NB4 (cell line): ENCODE results near the gene FAM107B.
A peak's percentile ranks its signal among the peaks of the same experiment; 100 is the strongest.

ENCODE experiments used
- DNase-seq: peaks from one replicate; pipeline ENCODE4 v3.0.0; 2010; ENCODE audit warnings: low read depth
- H3K4me3 ChIP-seq: one replicate; pipeline ENCODE4 v1.5.1; 2011; ENCODE audit warnings: mild to moderate bottlenecking, low read depth, low read length, moderate library complexity
- CTCF ChIP-seq: IDR thresholded peaks from one replicate; pipeline ENCODE4 v1.5.1; 2012; ENCODE audit warnings: low read depth, low read length
- MAX ChIP-seq: IDR thresholded peaks from 2 replicates; pipeline ENCODE4 v1.6.1; 2011; ENCODE audit warnings: low read depth, low read length
- MYC ChIP-seq: IDR thresholded peaks from 2 replicates; pipeline ENCODE4 v1.6.1; 2011; ENCODE audit warnings: low read depth, low read length
- POLR2A ChIP-seq: IDR thresholded peaks from 2 replicates; pipeline ENCODE4 v1.6.1; 2011; ENCODE audit warnings: mild to moderate bottlenecking; ENCODE audit not compliant: insufficient read length; ENCODE audit errors: extremely low read depth

The FAM107B gene

GRCh38 chr10:14583967-14584366, 190.7 kb downstream of the FAM107B start:
- TF ChIP-seq MYC: no peak
- no peak for TF ChIP-seq CTCF
- no peak for DNase-seq
- H3K4me3 ChIP-seq: no peak overlapping the region

GRCh38 chr10:14583252-14583651, 191.4 kb downstream of the FAM107B start:
- no peak for DNase-seq
- no peak overlapping the region for H3K4me3 ChIP-seq
- TF ChIP-seq MYC (no peak), CTCF (no peak), MAX (no peak)

GRCh38 chr10:14581553-14582321, 193.0 kb downstream of the FAM107B start:
- TF ChIP-seq MYC: no peak
- TF ChIP-seq POLR2A: no peak
- TF ChIP-seq MAX: no peak
- TF ChIP-seq CTCF: no peak
- no peak for DNase-seq

GRCh38 chr10:14580671-14581332, 193.9 kb downstream of the FAM107B start:
- no peak overlapping the region for H3K4me3 ChIP-seq

More at GRCh38 chr10:14581553-14582321, 193.0 kb downstream of the FAM107B start:
- H3K4me3 ChIP-seq: no peak overlapping the region

GRCh38 chr10:14579405-14579804, 195.3 kb downstream of the FAM107B start:
- no peak overlapping the region for H3K4me3 ChIP-seq
- TF ChIP-seq MYC (no peak), CTCF (no peak), POLR2A (no peak), MAX (no peak)
- DNase-seq: peak; percentile 62

More at GRCh38 chr10:14580671-14581332, 193.9 kb downstream of the FAM107B start:
- TF ChIP-seq MAX: no peak
- no peak for TF ChIP-seq MYC
- TF ChIP-seq POLR2A: no peak
- no peak for TF ChIP-seq CTCF
- no peak for DNase-seq
